K562 (cell line): ENCODE data around the gene NUDT21. TPM values are rescaled to one million over a fixed set of nuclear protein-coding genes. Genes with fewer than 3 reads are reported as not detected.

ENCODE experiments used
- HIVEP1 ChIP-seq: fragments of 250-450 bp; sonication (Bioruptor Pico); IDR thresholded peaks from 2 replicates; pipeline ENCODE4 v1.4.0; 2020; ENCODE audit warnings: mild to moderate bottlenecking
- HNRNPL ChIP-seq: fragments of 200-400 bp; formaldehyde crosslinking; IDR thresholded peaks from 2 replicates; pipeline ENCODE4 v1.6.1; 2017; ENCODE audit warnings: low read depth, mild to moderate bottlenecking, low read length
- KHSRP ChIP-seq: fragments of 450-650 bp; IDR thresholded peaks from 2 replicates; pipeline ENCODE4 v1.6.1; 2017
- MCM2 ChIP-seq: fragments of 450-650 bp; IDR thresholded peaks from 2 replicates; pipeline ENCODE4 v1.6.1; 2017; ENCODE audit warnings: low read depth, mild to moderate bottlenecking
- MGA ChIP-seq: fragments of 450-650 bp; IDR thresholded peaks from 2 replicates; pipeline ENCODE4 v1.6.1; 2016; ENCODE audit warnings: mild to moderate bottlenecking, moderate library complexity
- MXD1 ChIP-seq: fragments of 250-450 bp; sonication (Bioruptor Pico); IDR thresholded peaks from 2 replicates; pipeline ENCODE4 v1.8.0; 2021; ENCODE audit warnings: borderline replicate concordance, mild to moderate bottlenecking, moderate library complexity; ENCODE audit not compliant: poor library complexity, severe bottlenecking
- NFATC3 ChIP-seq: fragments of 450-650 bp; IDR thresholded peaks from 2 replicates; pipeline ENCODE4 v1.6.1; 2017; ENCODE audit warnings: mild to moderate bottlenecking
- NR4A1 ChIP-seq, 2 experiments: fragments of 250-450 bp in 1 of 2; fragments of 450-650 bp in 1 of 2; sonication (Bioruptor Pico) in 1 of 2; IDR thresholded peaks; 2 replicates each; pipeline versions ENCODE4 v1.4.0 to v1.6.1; 2016 to 2020; ENCODE audit warnings: mild to moderate bottlenecking in 2 of 2, missing compliant biosample characterization in 1 of 2, missing genetic modification characterization in 1 of 2, moderate library complexity in 1 of 2
- RFX7 ChIP-seq: fragments of 250-450 bp; sonication (Bioruptor Pico); IDR thresholded peaks from 2 replicates; pipeline ENCODE4 v1.5.1; 2021; ENCODE audit warnings: mild to moderate bottlenecking
- TFE3 ChIP-seq: fragments of 450-650 bp; formaldehyde crosslinking; IDR thresholded peaks from 2 replicates; pipeline ENCODE4 v1.4.0; 2020; ENCODE audit warnings: mild to moderate bottlenecking, mixed read lengths
- ZNF197 ChIP-seq: fragments of 200-800 bp; sonication (Bioruptor generic); IDR thresholded peaks from 2 replicates; pipeline ENCODE4 v1.6.1; 2016; ENCODE audit warnings: low read depth, missing genetic modification characterization, missing compliant biosample characterization
- ZNF79 ChIP-seq: fragments of 250-450 bp; sonication (Bioruptor Pico); IDR thresholded peaks from 2 replicates; pipeline ENCODE4 v1.4.0; 2020; ENCODE audit warnings: low read depth, mild to moderate bottlenecking, moderate library complexity
- polyA plus RNA-seq, 8 experiments: library from polyadenylated mRNA; depleted of rRNA in 4 of 8; stranded (reverse) in 5 of 8; unstranded in 3 of 8; fragments of >200 nt; fragmentation: Nextera tagmentation in 2 of 8; fragmentation: Illumina TruSeq in 1 of 8; extraction: Ambion mirVana in 2 of 8; extraction: Trizol in 1 of 8; gene quantifications; 2 replicates each; pipeline versions ENCODE4 v1.2.1 to v1.2.3, GENCODE V29; 2011 to 2014; ENCODE audit warnings: inconsistent platforms in 1 of 8, missing spikeins in 1 of 8
- total RNA-seq, 7 experiments: library from RNA; depleted of rRNA in 6 of 7; stranded (reverse); fragments of >200 nt in 6 of 7; fragmentation: Illumina TruSeq in 2 of 7; extraction: Trizol in 2 of 7; gene quantifications; 2 replicates each; pipeline versions ENCODE4 v1.2.1 to v1.2.3, GENCODE V29; 2011 to 2021; ENCODE audit warnings: low replicate concordance in 1 of 7

Gene NUDT21
- total and polyA plus RNA-seq, 9 of the 15 experiments (the other 6 are each of a cell fraction or from before 2014, with no cell fraction given), result 62.4 to 218 (median 121) TPM

- TF ChIP-seq MGA (no peak), TFE3 (CRISPR knock-in tag) (no peak), NR4A1 (CRISPR knock-in tag; IDR thresholded peaks at IDR 0.05) (no peak), NR4A1 (tag; IDR thresholded peaks at IDR 0.05) (no peak), RFX7 (CRISPR knock-in tag) (no peak), MXD1 (CRISPR knock-in tag) (no peak), NFATC3 (no peak), HNRNPL (no peak), KHSRP (no peak), HIVEP1 (no peak), MCM2 (no peak), ZNF197 (CRISPR knock-in tag) (no peak), ZNF79 (CRISPR knock-in tag) (no peak)
Measured at GRCh38 chr16:56450986-56451752, at the start of gene NUDT21, which contains the start of gene OGFOD1 (continued).
